Stomach (tissue), 9 donors: ENCODE results near the gene PEX12. TPM values are rescaled to one million over a fixed set of nuclear protein-coding genes. Genes with fewer than 3 reads are reported as not detected.
"Not testable (repeated sequence)": the region's sequence is repeated elsewhere in the genome, so short reads cannot be mapped to it uniquely, and the experiment has no call there.

Experiments used
- DNase-seq, 2 donors: peaks; one replicate each; pipeline versions ENCODE4 v3.0.0 to v3.0.0-alpha.2; 2013 to 2019
- H3K27ac ChIP-seq, 5 donors: fragments of 200-600 bp in 4 of 5; sonication (generic) in 4 of 5; one replicate each; pipeline ENCODE4 v1.5.1; 2013 to 2019; ENCODE audit warnings: mild to moderate bottlenecking in 1 of 5, moderate library complexity in 1 of 5
- H3K27me3 ChIP-seq, 3 donors: fragments of 200-600 bp; sonication (generic); one replicate each; pipeline ENCODE4 v1.5.1; 2017 to 2019; ENCODE audit warnings: mixed run types in 1 of 3
- H3K36me3 ChIP-seq, 4 donors: fragments of 200-600 bp; sonication (generic); 1 replicate in 3 of 4; 2 replicates in 1 of 4; pipeline ENCODE4 v1.5.1; 2016 to 2019
- H3K4me1 ChIP-seq, 4 donors: fragments of 200-600 bp; sonication (generic); one replicate each; pipeline ENCODE4 v1.5.1; 2016 to 2019
- H3K4me3 ChIP-seq, 4 donors: fragments of 200-600 bp; sonication (generic) in 3 of 4; one replicate each; pipeline ENCODE4 v1.5.1; 2016 to 2019; ENCODE audit warnings: mild to moderate bottlenecking in 1 of 4
- H3K9me3 ChIP-seq, 4 donors: fragments of 200-600 bp; sonication (generic); one replicate each; pipeline ENCODE4 v1.5.1; 2016 to 2019
- CTCF ChIP-seq, 7 experiments: fragments of 450-650 bp in 4 of 7; fragments of 200-600 bp in 3 of 7; sonication (generic) in 3 of 7; IDR thresholded peaks; one replicate each; pipeline ENCODE4 v1.5.1; 2016 to 2019; ENCODE audit warnings: antibody characterized with exemption in 7 of 7, control low read depth in 2 of 7, mild to moderate bottlenecking in 1 of 7
- EP300 ChIP-seq: sonication (generic); formaldehyde crosslinking; IDR thresholded peaks from one replicate; pipeline ENCODE4 v1.6.1; 2017; ENCODE audit warnings: antibody characterized with exemption
- POLR2A ChIP-seq, 4 donors: fragments of 450-650 bp; IDR thresholded peaks; one replicate each; pipeline ENCODE4 v1.6.1; 2016; ENCODE audit warnings: antibody characterized with exemption in 4 of 4, control low read depth in 2 of 4, mild to moderate bottlenecking in 1 of 4, moderate library complexity in 1 of 4
- POLR2AphosphoS5 ChIP-seq, 3 donors: sonication (generic); formaldehyde crosslinking; IDR thresholded peaks; one replicate each; pipeline ENCODE4 v1.6.1; 2016; ENCODE audit warnings: antibody characterized with exemption in 3 of 3
- WGBS, 5 donors: extraction: QIAGEN DNeasy Blood & Tissue Kit in 3 of 5; methylation state at CpG; one replicate each; pipeline versions ENCODE4 v1.1.5 to v1.1.7; 2013 to 2018; 5-methylcytosine and 5-hydroxymethylcytosine counted together
- intact Hi-C: fragments of 100-400 bp; cut with DNase I; formaldehyde crosslinking; loops from one replicate; pipeline ENCODE4 v1.15.1; 2023; ENCODE audit warnings: low total_unique reads
- polyA plus RNA-seq, 3 donors: library from polyadenylated mRNA; stranded (reverse); fragments of 200-250 nt; gene quantifications; one replicate each; pipeline ENCODE4 v1.2.3, GENCODE V29; 2013
- small RNA-seq, 4 donors: library from RNA; depleted of rRNA; stranded (forward); fragments of <200 nt; gene quantifications; one replicate each; pipeline ENCODE3, GENCODE V24; 2016
- total RNA-seq, 5 donors: library from RNA; depleted of rRNA; stranded (reverse); fragments of >200 nt; gene quantifications; one replicate each; pipeline versions ENCODE4 v1.1.0 to v1.2.3, GENCODE V29; 2014 to 2016
- donor health status: healthy with polysubstance abuse.
- donor health status: Bipolar disorder and iron deficiency.
- donor health status: healthy.

Gene PEX12
- total and polyA plus RNA-seq, 8 donors, result 0.58 to 3.2 (median 1.8) TPM; not detected in 1

GRCh38 chr17:35531160-35531559, 47.2 kb downstream of the PEX12 start:
- peaks cover 0 to 9% (median 6%) of the 10 kb centered on the region in 4 donors for H3K4me1 ChIP-seq
- H3K27ac ChIP-seq, result peak overlapping the region in 1 of 5 donors; percentile 34
- no peak for DNase-seq
- no peaks in the 10 kb centered on the region for H3K36me3 ChIP-seq
- no peaks in the 10 kb centered on the region for H3K27me3 ChIP-seq
- no peaks in the 10 kb centered on the region for H3K9me3 ChIP-seq
- WGBS, 5 donors, result 57 to 68% (median 68%) methylated on average over 1 of the region's 1 CpG
- H3K4me3 ChIP-seq, result no peak overlapping the region
- intact Hi-C loops, result loop anchor here (5.0 kb wide), 1 partner anchor 359 kb away; no protein-coding TSS in a partner anchor
- TF ChIP-seq POLR2AphosphoS5 (IDR thresholded peaks at IDR 0.05) (no peak), EP300 (no peak), POLR2A (IDR thresholded peaks at IDR 0.05) (no peak), CTCF (IDR thresholded peaks at IDR 0.05) (no peak)

- 74 to 84% (median 81%) methylated on average over 8 of the region's 8 CpGs for WGBS, 5 donors
- Histone ChIP-seq H3K27me3 (no peaks in the 10 kb centered on the region), H3K4me3 (no peak overlapping the region), H3K9me3 (no peaks in the 10 kb centered on the region), H3K36me3 (no peaks in the 10 kb centered on the region), H3K4me1 (peaks cover 0 to 9% (median 5%) of the 10 kb centered on the region in 4 donors), H3K27ac (no peak overlapping the region)
- no peak for DNase-seq
- intact Hi-C loops, result loop anchor here (5.0 kb wide), 1 partner anchor 358 kb away; no protein-coding TSS in a partner anchor
- TF ChIP-seq POLR2A (IDR thresholded peaks at IDR 0.05), result no peak
Measured at GRCh38 chr17:35529866-35530265, 48.5 kb downstream of the PEX12 start.

- 83 to 93% (median 88%) methylated on average over 1 of the region's 1 CpG for WGBS, 5 donors
- DNase-seq, intact Hi-C loops, H3K27ac ChIP-seq, H3K4me1 ChIP-seq, H3K27me3 ChIP-seq, H3K36me3 ChIP-seq, H3K9me3 ChIP-seq, H3K4me3 ChIP-seq: not testable (repeated sequence)
Measured at GRCh38 chr17:35529326-35529725, 49.0 kb downstream of the PEX12 start.

Small RNA genes lying within 50 kb of the gene (small RNA-seq; reads per million reads assigned to genes)
- gene AC004134.1, result 0 reads per million in 4 donors
- gene AC015911.1, result 0 reads per million in 4 donors
- gene SNORD7, result 157 to 218 (median 183) reads per million in 4 donors

Other genes with a start within 250 kb of the PEX12 start
- gene SLFN11, start 204.9 kb downstream of the PEX12 start, total RNA-seq, result 10 to 100 TPM in 2 of 5 donors, 1 to 10 TPM in 2, under 1 TPM in 1; 0.89 to 38.5 (median 7.2) TPM
- gene SLFN11, start 204.9 kb downstream of the PEX12 start, polyA plus RNA-seq, result 1 to 10 TPM; 2.4 to 7.8 (median 4.9) TPM
- gene SLFN12, start 146.1 kb downstream of the PEX12 start, total RNA-seq, result 100 to 1,000 TPM in 1 of 5 donors, 10 to 100 TPM in 2, 1 to 10 TPM in 2; 1.3 to 182 (median 14.3) TPM
- gene SLFN12, start 146.1 kb downstream of the PEX12 start, polyA plus RNA-seq, result 1 to 10 TPM in 2 of 3 donors, under 1 TPM in 1; 0.85 to 3.1 (median 2.9) TPM
- 10 to 100 TPM in 2 of 5 donors, 1 to 10 TPM in 2, under 1 TPM in 1; 0.87 to 25.0 (median 7.5) TPM for gene SLFN13, start 129.8 kb downstream of the PEX12 start, total RNA-seq
- gene SLFN13, start 129.8 kb downstream of the PEX12 start, polyA plus RNA-seq, result 1 to 10 TPM; 1.8 to 2.4 (median 2.1) TPM
- 1 to 10 TPM in 4 of 5 donors, under 1 TPM in 1; 0.58 to 7.0 (median 1.8) TPM for gene SLFN12L, start 40.9 kb downstream of the PEX12 start, total RNA-seq
- under 1 TPM in 2 of 3 donors, not detected in 1; 0.15 to 0.37 TPM for gene SLFN12L, start 40.9 kb downstream of the PEX12 start, polyA plus RNA-seq
- gene SLFN14, start 17.8 kb downstream of the PEX12 start, total RNA-seq, result not detected
- not detected for gene SLFN14, start 17.8 kb downstream of the PEX12 start, polyA plus RNA-seq
- gene AP2B1, start 8.8 kb upstream of the PEX12 start, total RNA-seq, result 100 to 1,000 TPM in 1 of 5 donors, 10 to 100 TPM in 4; 45.5 to 171 (median 71.0) TPM
- gene AP2B1, start 8.8 kb upstream of the PEX12 start, polyA plus RNA-seq, result 10 to 100 TPM; 21.6 to 34.1 (median 32.1) TPM
- under 1 TPM in 3 of 5 donors, not detected in 2; 0.37 to 0.89 (median 0.43) TPM for gene RASL10B, start 153.1 kb upstream of the PEX12 start, total RNA-seq
- gene RASL10B, start 153.1 kb upstream of the PEX12 start, polyA plus RNA-seq, result 1 to 10 TPM in 1 of 3 donors, under 1 TPM in 2; 0.31 to 1.4 (median 0.75) TPM
- gene GAS2L2, start 174.7 kb upstream of the PEX12 start, total RNA-seq, result under 1 TPM in 1 of 5 donors, not detected in 4; under 0.01 TPM
- under 1 TPM in 1 of 3 donors, not detected in 2; 0.05 TPM for gene GAS2L2, start 174.7 kb upstream of the PEX12 start, polyA plus RNA-seq
- not detected for gene C17orf50, start 182.3 kb upstream of the PEX12 start, total RNA-seq
- not detected for gene C17orf50, start 182.3 kb upstream of the PEX12 start, polyA plus RNA-seq
- 10 to 100 TPM in 4 of 5 donors, 1 to 10 TPM in 1; 2.2 to 75.0 (median 20.6) TPM for gene MMP28, start 217.1 kb upstream of the PEX12 start, total RNA-seq
- gene MMP28, start 217.1 kb upstream of the PEX12 start, polyA plus RNA-seq, result 10 to 100 TPM in 1 of 3 donors, 1 to 10 TPM in 2; 3.1 to 21.0 (median 6.1) TPM
- gene TAF15, start 230.9 kb upstream of the PEX12 start, total RNA-seq, result 100 to 1,000 TPM in 1 of 5 donors, 10 to 100 TPM in 4; 21.1 to 127 (median 60.1) TPM
- 100 to 1,000 TPM in 1 of 3 donors, 10 to 100 TPM in 2; 88.8 to 101 (median 96.4) TPM for gene TAF15, start 230.9 kb upstream of the PEX12 start, polyA plus RNA-seq